ENCODE results near the gene PRKAR1B. TPM values are rescaled to one million over a fixed set of nuclear protein-coding genes. Genes with fewer than 3 reads are reported as not detected.

The PRKAR1B gene
- total RNA-seq, 1 experiment from 2014 or later = 43.3 TPM

- H3K27ac ChIP-seq (ENCODE audit: insufficient read length, low read depth, low read length) = no peak overlapping the region
- no peaks in the 10 kb centered on the region for H4K20me1 ChIP-seq (ENCODE audit: control insufficient read depth, insufficient read depth, insufficient read length)
- H3K27me3 Mint-ChIP-seq (ENCODE audit: low read depth) = no peaks in the 10 kb centered on the region; the same call in 1 of the 2 replicates
- H2BK15ac ChIP-seq (ENCODE audit: low read depth, low read length) = no peak overlapping the region
- WGBS (ENCODE audit: extremely low coverage, insufficient read length, low lambda C conversion rate) = no CpG with 5 or more reads among the region's 16 CpGs
- no peak overlapping the region for H3K14ac ChIP-seq (ENCODE audit: insufficient read depth, low read length)
- H3K9me3 ChIP-seq (ENCODE audit: control insufficient read depth, low read depth, low read length) = no peaks in the 10 kb centered on the region
- no peak overlapping the region for H4K91ac ChIP-seq (ENCODE audit: insufficient read length, low read depth, low read length)
- H2AK5ac ChIP-seq (ENCODE audit: insufficient read length, low read length) = no peak overlapping the region
- H2BK12ac ChIP-seq (ENCODE audit: insufficient read length, low read depth, low read length) = no peak overlapping the region
- TF ChIP-seq CTCF (conservative IDR thresholded peaks at IDR 0.05) = no peak
- no peaks in the 10 kb centered on the region for H3K79me2 ChIP-seq (ENCODE audit: insufficient read depth, low read length)
- no peaks in the 10 kb centered on the region for H3K79me1 ChIP-seq (ENCODE audit: insufficient read depth, low read depth, low read length, poor library complexity, severe bottlenecking)
- H3K4ac ChIP-seq (ENCODE audit: low read depth, low read length) = no peak overlapping the region
- H3K27me3 ChIP-seq (ENCODE audit: insufficient read depth, low read length) = no peaks in the 10 kb centered on the region
- H2BK120ac ChIP-seq (ENCODE audit: low read depth, low read length, poor library complexity, severe bottlenecking) = no peak overlapping the region
- H3K4me2 ChIP-seq (ENCODE audit: insufficient read depth, insufficient read length, low read length) = no peak overlapping the region
- H3K4me1 Mint-ChIP-seq = no peaks in the 10 kb centered on the region
- H3K18ac ChIP-seq (ENCODE audit: insufficient read length, low read depth, low read length) = no peak overlapping the region
- no peak overlapping the region for H3K56ac ChIP-seq (ENCODE audit: insufficient read length, low read depth, low read length)
- no peak overlapping the region for H3K23ac ChIP-seq (ENCODE audit: insufficient read length, low read depth, low read length)
- H2BK5ac ChIP-seq (ENCODE audit: insufficient read length, low read length) = no peak overlapping the region
- peak; percentile 16 for DNase-seq
- no peaks in the 10 kb centered on the region for H3K23me2 ChIP-seq (ENCODE audit: insufficient read length, low read depth, low read length, poor library complexity, severe bottlenecking)
- no peak overlapping the region for H3T11ph ChIP-seq (ENCODE audit: low read length)
- peaks cover 0 to 8% of the 10 kb centered on the region in 2 experiments; a peak in 3 of 5 replicates for H3K9me3 Mint-ChIP-seq
- peaks cover 44 to 62% (median 46%) of the 10 kb centered on the region in 3 experiments for H3K36me3 Mint-ChIP-seq (ENCODE audit: insufficient read depth in 1 of 3, low read depth in 3 of 3)
- H4K8ac ChIP-seq (replicated peaks; ENCODE audit: insufficient read length, low read depth, low read length) = no peak overlapping the region
- no peak overlapping the region for H3K27ac Mint-ChIP-seq
- no peaks in the 10 kb centered on the region for H3K4me1 ChIP-seq (ENCODE audit: insufficient read depth, low read length)
- no peak overlapping the region for H3K4me3 Mint-ChIP-seq
- no peak overlapping the region for H3K9ac ChIP-seq (ENCODE audit: extremely low read depth, insufficient read length, low read length)
- H4K5ac ChIP-seq (ENCODE audit: insufficient read length, low read depth, low read length) = no peak overlapping the region
- H2AFZ ChIP-seq (ENCODE audit: low read length) = no peak overlapping the region
- no peak overlapping the region for H2BK20ac ChIP-seq (ENCODE audit: low read depth, low read length, poor library complexity, severe bottlenecking)
Observed at GRCh38 chr7:674454-675410, 52.3 kb downstream of the PRKAR1B start.
